VCaP (cell line): ENCODE data around the gene CES3.
"Not testable (repeated sequence)": the region's sequence is repeated elsewhere in the genome, so short reads cannot be mapped to it uniquely, and the experiment has no call there.

Experiments
- H3K27ac ChIP-seq: fragments of 450-650 bp; 2 replicates; pipeline ENCODE4 v1.5.1; 2017
- TF ChIP-seq, protein P1 (sequence below): fragments of 450-650 bp; conservative IDR thresholded peaks from 2 replicates; pipeline ENCODE4 v1.5.1; 2017; ENCODE audit warnings: mild to moderate bottlenecking, moderate library complexity

Gene CES3

DNA sequence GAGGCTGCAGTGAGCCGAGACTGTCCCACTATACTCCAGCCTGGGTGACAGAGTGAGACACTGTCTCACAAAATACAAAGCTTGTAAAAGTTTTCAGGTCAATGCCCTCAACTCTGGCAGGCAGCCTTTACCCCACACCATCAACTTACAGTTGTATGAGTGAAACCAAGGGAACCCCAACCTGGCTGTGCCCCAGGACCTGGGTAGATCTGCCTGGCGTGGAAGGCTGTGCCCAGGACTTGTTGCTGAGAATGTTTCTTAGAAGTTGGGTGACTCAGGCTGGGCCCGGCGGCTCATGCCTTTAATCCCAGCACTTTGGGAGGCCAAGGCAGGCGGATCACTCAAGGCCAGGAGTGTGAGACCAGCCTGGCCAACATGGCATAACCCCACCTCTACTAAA, 7.8 kb downstream of the CES3 start:
- H3K27ac ChIP-seq = no peak overlapping the region
- TF ChIP-seq, protein P1, sequence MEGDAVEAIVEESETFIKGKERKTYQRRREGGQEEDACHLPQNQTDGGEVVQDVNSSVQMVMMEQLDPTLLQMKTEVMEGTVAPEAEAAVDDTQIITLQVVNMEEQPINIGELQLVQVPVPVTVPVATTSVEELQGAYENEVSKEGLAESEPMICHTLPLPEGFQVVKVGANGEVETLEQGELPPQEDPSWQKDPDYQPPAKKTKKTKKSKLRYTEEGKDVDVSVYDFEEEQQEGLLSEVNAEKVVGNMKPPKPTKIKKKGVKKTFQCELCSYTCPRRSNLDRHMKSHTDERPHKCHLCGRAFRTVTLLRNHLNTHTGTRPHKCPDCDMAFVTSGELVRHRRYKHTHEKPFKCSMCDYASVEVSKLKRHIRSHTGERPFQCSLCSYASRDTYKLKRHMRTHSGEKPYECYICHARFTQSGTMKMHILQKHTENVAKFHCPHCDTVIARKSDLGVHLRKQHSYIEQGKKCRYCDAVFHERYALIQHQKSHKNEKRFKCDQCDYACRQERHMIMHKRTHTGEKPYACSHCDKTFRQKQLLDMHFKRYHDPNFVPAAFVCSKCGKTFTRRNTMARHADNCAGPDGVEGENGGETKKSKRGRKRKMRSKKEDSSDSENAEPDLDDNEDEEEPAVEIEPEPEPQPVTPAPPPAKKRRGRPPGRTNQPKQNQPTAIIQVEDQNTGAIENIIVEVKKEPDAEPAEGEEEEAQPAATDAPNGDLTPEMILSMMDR = no peak

DNA sequence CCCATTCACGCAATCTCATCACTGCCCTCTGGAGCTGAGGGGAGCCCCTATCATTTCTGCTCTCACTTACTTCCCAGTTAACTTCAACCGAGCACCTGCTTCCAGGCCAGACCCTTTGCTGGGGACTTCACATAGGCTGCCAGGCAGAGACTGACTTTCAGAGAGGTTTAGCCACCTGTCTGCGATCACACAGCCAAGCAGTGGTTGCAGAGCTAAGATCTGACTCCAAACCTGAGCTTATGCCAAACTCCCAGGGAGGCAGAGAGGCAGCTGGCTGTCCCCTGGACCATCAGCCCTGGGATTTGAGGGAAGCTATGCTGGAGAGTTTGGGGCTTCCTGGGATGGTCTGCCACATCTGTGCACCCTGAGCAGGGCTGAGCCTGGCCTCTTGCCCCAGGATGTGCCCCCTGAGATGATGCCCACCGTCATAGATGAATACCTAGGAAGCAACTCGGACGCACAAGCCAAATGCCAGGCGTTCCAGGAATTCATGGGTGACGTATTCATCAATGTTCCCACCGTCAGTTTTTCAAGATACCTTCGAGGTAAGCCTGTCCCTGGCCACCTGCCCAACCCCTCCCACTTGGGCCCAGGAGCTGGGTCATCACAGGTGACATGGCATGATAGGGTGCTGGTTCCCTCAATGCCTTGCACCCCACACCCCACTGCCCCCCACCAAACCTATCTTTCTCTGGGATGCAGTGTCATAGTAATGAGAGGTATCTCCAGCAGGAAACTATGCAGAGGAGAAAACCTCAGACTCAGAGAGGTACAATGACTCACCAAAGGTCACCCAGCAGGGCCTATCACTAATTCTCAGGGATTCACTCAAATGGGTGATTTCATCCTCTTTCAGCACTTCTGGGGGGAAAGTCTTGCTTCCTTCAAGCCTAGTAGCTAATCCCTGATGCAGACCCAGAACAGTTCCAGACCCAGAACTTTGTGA, 10.0 kb downstream of the CES3 start:
- no peak overlapping the region for H3K27ac ChIP-seq

DNA sequence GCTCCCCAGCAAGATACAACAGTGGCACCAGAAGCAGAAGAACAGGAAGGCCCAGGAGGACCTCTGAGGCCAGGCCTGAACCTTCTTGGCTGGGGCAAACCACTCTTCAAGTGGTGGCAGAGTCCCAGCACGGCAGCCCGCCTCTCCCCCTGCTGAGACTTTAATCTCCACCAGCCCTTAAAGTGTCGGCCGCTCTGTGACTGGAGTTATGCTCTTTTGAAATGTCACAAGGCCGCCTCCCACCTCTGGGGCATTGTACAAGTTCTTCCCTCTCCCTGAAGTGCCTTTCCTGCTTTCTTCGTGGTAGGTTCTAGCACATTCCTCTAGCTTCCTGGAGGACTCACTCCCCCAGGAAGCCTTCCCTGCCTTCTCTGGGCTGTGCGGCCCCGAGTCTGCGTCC, 11.9 kb downstream of the CES3 start:
- TF ChIP-seq, protein P1 = no peak
- no peak overlapping the region for H3K27ac ChIP-seq

More for the DNA sequence above, 10.0 kb downstream of the CES3 start:
- TF ChIP-seq, protein P1 = no peak

DNA sequence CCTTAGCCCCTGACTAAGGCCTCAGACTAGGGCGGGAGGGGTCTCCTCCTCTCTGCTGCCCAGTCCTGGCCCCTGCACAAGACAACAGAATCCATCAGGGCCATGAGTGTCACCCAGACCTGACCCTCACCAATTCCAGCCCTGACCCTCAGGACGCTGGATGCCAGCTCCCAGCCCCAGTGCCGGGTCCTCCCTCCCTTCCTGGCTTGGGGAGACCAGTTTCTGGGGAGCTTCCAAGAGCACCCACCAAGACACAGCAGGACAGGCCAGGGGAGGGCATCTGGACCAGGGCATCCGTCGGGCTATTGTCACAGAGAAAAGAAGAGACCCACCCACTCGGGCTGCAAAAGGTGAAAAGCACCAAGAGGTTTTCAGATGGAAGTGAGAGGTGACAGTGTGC, 12.7 kb downstream of the CES3 start:
- H3K27ac ChIP-seq = no peak overlapping the region
- TF ChIP-seq, protein P1 = no peak

DNA sequence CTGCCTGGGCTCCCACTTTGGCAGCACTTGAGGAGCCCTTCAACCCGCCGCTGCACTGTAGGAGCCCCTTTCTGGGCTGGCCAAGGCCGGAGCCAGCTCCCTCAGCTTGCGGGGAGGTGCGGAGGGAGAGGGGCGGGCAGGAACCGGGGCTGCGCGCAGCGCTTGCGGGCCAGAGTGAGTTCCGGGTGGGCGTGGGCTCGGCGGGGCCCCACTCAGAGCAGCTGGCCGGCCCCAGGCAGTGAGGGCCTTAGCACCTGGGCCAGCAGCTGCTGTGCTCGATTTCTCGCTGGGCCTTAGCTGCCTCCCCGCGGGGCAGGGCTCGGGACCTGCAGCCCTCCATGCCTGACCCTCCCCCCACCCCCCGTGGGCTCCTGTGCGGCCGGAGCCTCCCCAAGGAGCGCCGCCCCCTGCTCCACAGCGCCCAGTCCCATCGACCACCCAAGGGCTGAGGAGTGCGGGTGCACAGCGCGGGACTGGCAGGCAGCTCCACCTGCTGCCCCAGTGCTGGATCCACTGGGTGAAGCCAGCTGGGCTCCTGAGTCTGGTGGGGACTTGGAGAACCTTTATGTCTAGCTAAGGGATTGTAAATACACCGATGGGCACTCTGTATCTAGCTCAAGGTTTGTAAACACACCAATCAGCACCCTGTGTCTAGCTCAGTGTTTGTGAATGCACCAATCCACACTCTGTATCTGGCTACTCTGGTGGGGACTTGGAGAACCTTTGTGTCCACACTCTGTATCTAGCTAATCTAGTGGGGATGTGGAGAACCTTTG, 13.3 kb downstream of the CES3 start:
- not testable (repeated sequence) for H3K27ac ChIP-seq

DNA sequence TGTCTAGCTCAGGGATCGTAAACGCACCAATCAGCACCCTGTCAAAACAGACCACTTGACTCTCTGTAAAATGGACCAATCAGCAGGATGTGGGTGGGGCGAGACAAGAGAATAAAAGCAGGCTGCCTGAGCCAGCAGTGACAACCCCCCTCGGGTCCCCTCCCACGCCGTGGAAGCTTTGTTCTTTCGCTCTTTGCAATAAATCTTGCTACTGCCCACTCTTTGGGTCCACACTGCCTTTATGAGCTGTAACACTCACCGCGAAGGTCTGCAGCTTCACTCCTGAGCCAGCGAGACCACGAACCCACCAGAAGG, 13.8 kb downstream of the CES3 start:
- H3K27ac ChIP-seq = not testable (repeated sequence)

DNA sequence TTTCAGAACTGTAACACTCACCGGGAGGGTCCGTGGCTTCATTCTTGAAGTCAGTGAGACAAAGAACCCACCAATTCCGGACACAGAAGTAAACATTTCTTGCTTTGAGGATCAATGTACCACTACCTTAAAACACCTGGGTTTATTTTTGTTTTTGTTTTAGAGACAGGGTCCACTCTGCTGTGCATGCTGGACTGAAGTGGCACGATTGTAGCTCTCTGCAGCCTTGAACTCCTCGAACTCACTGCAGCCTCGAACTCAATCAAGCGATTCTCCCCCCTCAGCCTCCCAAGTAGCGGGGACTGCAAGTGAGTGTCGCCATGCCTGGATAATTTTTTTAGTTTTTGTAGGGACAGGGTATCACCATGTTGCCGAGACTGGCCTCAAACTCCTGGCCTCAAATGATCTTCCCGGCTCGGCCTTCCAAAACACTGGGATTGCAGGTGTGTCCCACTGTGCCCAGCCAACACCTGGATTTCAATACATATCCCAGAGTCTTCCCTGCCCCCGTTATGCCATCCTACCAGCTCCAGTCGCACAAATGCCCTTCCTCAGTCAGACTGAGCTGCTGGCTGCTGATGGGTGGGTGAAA, 14.3 kb downstream of the CES3 start:
- TF ChIP-seq, protein P1 = no peak
- no peak overlapping the region for H3K27ac ChIP-seq

DNA sequence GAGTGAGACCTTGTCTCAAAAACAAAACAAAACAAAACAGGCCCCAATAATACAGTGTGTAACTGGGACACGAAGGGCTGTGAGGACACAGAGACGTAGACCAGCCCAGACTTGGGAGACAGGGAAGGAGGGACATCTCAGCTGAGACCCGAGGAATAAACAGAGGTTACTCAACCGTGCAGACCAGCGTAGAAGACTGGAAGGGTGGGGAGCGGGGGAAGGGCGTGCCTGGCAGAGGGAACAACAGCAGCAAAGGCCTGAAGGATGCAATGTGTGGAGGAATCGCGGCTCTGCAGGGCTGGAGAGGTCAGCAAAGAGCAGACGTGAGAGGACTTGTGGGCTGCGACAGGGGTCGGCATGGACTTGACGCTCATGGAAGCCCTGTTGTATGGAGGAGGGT, 15.7 kb downstream of the CES3 start:
- no peak overlapping the region for H3K27ac ChIP-seq
- TF ChIP-seq, protein P1 = no peak
